SU-DHL-6 (cell line): ENCODE data around the gene ELMO1.

Experiments used
- H2AFZ ChIP-seq: fragments of 200-600 bp; sonication (generic); 2 replicates; pipeline ENCODE4 v1.6.1; 2014; ENCODE audit warnings: low read depth, mild to moderate bottlenecking, moderate library complexity, mixed read lengths, antibody characterized with exemption, low read length; ENCODE audit not compliant: severe bottlenecking
- H3F3A ChIP-seq: fragments of 200-600 bp; shearing (Covaris generic); 2 replicates; pipeline ENCODE4 v1.6.0; 2016; ENCODE audit warnings: antibody characterized with exemption, mild to moderate bottlenecking; ENCODE audit not compliant: insufficient read depth
- H3K27ac ChIP-seq: fragments of 200-600 bp; sonication (generic); 2 replicates; pipeline ENCODE4 v1.5.1; 2016; ENCODE audit warnings: low read depth, mild to moderate bottlenecking, low read length, moderate library complexity, mixed read lengths
- H3K27me3 ChIP-seq: fragments of 200-600 bp; sonication (generic), shearing (Covaris generic); 2 replicates; pipeline ENCODE4 v1.6.0; 2014; ENCODE audit warnings: mild to moderate bottlenecking, low read length
- H3K36me3 ChIP-seq: fragments of 200-600 bp; sonication (generic); 2 replicates; pipeline ENCODE4 v1.6.1; 2014; ENCODE audit warnings: mild to moderate bottlenecking, low read length, mixed read lengths
- H3K4me2 ChIP-seq: fragments of 300-600, 200-600 bp; shearing (Covaris generic), sonication (generic); 2 replicates; pipeline ENCODE4 v1.6.0; 2014; ENCODE audit warnings: low read length, low read depth, mild to moderate bottlenecking; ENCODE audit not compliant: poor library complexity, severe bottlenecking
- H3K4me3 ChIP-seq: fragments of 200-600 bp; sonication (generic); 2 replicates; pipeline ENCODE4 v1.5.1; 2014; ENCODE audit warnings: antibody characterized with exemption, low read length, mild to moderate bottlenecking, mixed read lengths; ENCODE audit not compliant: insufficient read depth, poor library complexity, severe bottlenecking
- H3K79me2 ChIP-seq: fragments of 200-600 bp; sonication (generic); 2 replicates; pipeline ENCODE4 v1.6.1; 2014; ENCODE audit warnings: mild to moderate bottlenecking, low read length, moderate library complexity; ENCODE audit not compliant: insufficient read depth
- H3K9ac ChIP-seq: fragments of 200-600 bp; sonication (generic); 2 replicates; pipeline ENCODE4 v1.7.0; 2014; ENCODE audit warnings: mild to moderate bottlenecking, low read length
- H3K9me2 ChIP-seq: fragments of 200-600 bp; sonication (generic); replicated peaks from 2 replicates; pipeline ENCODE4 v1.6.1; 2014; ENCODE audit warnings: low read length; ENCODE audit not compliant: insufficient read depth
- H3K9me3 ChIP-seq: fragments of 200-600 bp; sonication (generic); 2 replicates; pipeline ENCODE4 v1.6.1; 2014; ENCODE audit warnings: low read length, mixed read lengths; ENCODE audit not compliant: insufficient read depth
- H4K20me1 ChIP-seq: fragments of 200-600 bp; sonication (generic); 2 replicates; pipeline ENCODE4 v1.6.1; 2014; ENCODE audit warnings: low read depth, mild to moderate bottlenecking, antibody characterized with exemption, low read length, moderate library complexity, mixed read lengths
- CTCF ChIP-seq: fragments of 200-600 bp; sonication (generic); IDR thresholded peaks from one replicate; pipeline ENCODE4 v1.5.1; 2017; ENCODE audit warnings: antibody characterized with exemption, mild to moderate bottlenecking, low read length, moderate library complexity; ENCODE audit not compliant: insufficient read depth, poor library complexity, severe bottlenecking
- EZH2phosphoT487 ChIP-seq: fragments of 200-600 bp; sonication (generic), shearing (Covaris generic); conservative IDR thresholded peaks from 2 replicates; pipeline ENCODE4 v1.6.1; 2018; ENCODE audit warnings: mild to moderate bottlenecking, antibody characterized with exemption, low read length, moderate library complexity, mixed read lengths

Gene ELMO1

GRCh38 chr7:37372750-37373149 is 75.9 kb downstream of the ELMO1 start:
- H3K9ac ChIP-seq: no peak overlapping the region
- no peaks in the 10 kb centered on the region for H3K9me2 ChIP-seq
- H3K4me2 ChIP-seq: no peak overlapping the region
- H3K27me3 ChIP-seq: no peaks in the 10 kb centered on the region
- H3K9me3 ChIP-seq: peaks cover 13% of the 10 kb centered on the region; the same call in 1 of the 2 replicates
- H3K4me3 ChIP-seq: no peak overlapping the region
- no peak overlapping the region for H3K27ac ChIP-seq
- H4K20me1 ChIP-seq: no peaks in the 10 kb centered on the region
- H3K79me2 ChIP-seq: no peaks in the 10 kb centered on the region
- H3K36me3 ChIP-seq: no peaks in the 10 kb centered on the region
- no peak overlapping the region for H2AFZ ChIP-seq
- H3F3A ChIP-seq: no peaks in the 10 kb centered on the region
- TF ChIP-seq EZH2phosphoT487: no peak
- no peak for TF ChIP-seq CTCF

GRCh38 chr7:37371755-37372154 is 76.9 kb downstream of the ELMO1 start:
- Histone ChIP-seq H3F3A (no peaks in the 10 kb centered on the region), H3K4me2 (no peak overlapping the region), H3K36me3 (no peaks in the 10 kb centered on the region), H2AFZ (no peak overlapping the region), H3K4me3 (no peak overlapping the region), H3K27ac (no peak overlapping the region), H3K9me3 (peaks cover 9% of the 10 kb centered on the region; the same call in 1 of the 2 replicates), H3K27me3 (no peaks in the 10 kb centered on the region), H4K20me1 (no peaks in the 10 kb centered on the region), H3K79me2 (no peaks in the 10 kb centered on the region), H3K9me2 (no peaks in the 10 kb centered on the region), H3K9ac (no peak overlapping the region)
- TF ChIP-seq CTCF (no peak), EZH2phosphoT487 (no peak)

GRCh38 chr7:37369906-37370305 is 78.8 kb downstream of the ELMO1 start:
- Histone ChIP-seq H2AFZ (no peak overlapping the region), H3K36me3 (no peaks in the 10 kb centered on the region), H4K20me1 (no peaks in the 10 kb centered on the region), H3K9ac (no peak overlapping the region), H3K9me2 (no peaks in the 10 kb centered on the region), H3K27me3 (no peaks in the 10 kb centered on the region), H3K4me3 (no peak overlapping the region), H3K79me2 (no peaks in the 10 kb centered on the region), H3F3A (no peaks in the 10 kb centered on the region), H3K27ac (no peak overlapping the region), H3K4me2 (no peak overlapping the region), H3K9me3 (no peaks in the 10 kb centered on the region)
- no peak for TF ChIP-seq EZH2phosphoT487
- no peak for TF ChIP-seq CTCF
